Gastrocnemius medialis (tissue), 4 donors: ENCODE measurements around the gene PTGIS. TPM values are rescaled to one million over a fixed set of nuclear protein-coding genes. Genes with fewer than 3 reads are reported as not detected.

Source experiments
- ATAC-seq, 2 donors: fragments of 150-250 bp; one replicate each; pipeline ENCODE4 v1.9.1; 2016
- DNase-seq, 2 donors: peaks; one replicate each; pipeline ENCODE4 v3.0.0-alpha.2; 2019
- H3K27ac ChIP-seq, 4 donors: fragments of 200-600 bp; sonication (generic); 1 replicate in 1 of 4; 2 replicates in 3 of 4; pipeline ENCODE4 v1.5.1; 2016 to 2018; ENCODE audit warnings: mild to moderate bottlenecking in 2 of 4, moderate library complexity in 1 of 4
- H3K27me3 ChIP-seq, 3 donors: fragments of 200-600 bp; sonication (generic) in 2 of 3; 1 replicate in 1 of 3; 2 replicates in 2 of 3; pipeline versions ENCODE4 v1.5.1 to v1.6.0; 2016 to 2019; ENCODE audit warnings: mild to moderate bottlenecking in 1 of 3, moderate library complexity in 1 of 3
- H3K36me3 ChIP-seq, 2 donors: fragments of 200-600 bp; sonication (generic) in 1 of 2; one replicate each; pipeline ENCODE4 v1.5.1; 2017 to 2018
- H3K4me1 ChIP-seq, 2 donors: fragments of 200-600 bp; sonication (generic) in 1 of 2; one replicate each; pipeline ENCODE4 v1.5.1; 2016 to 2017; ENCODE audit warnings: mild to moderate bottlenecking in 2 of 2
- H3K4me3 ChIP-seq, 4 donors: fragments of 200-600 bp; sonication (generic) in 3 of 4; 1 replicate in 1 of 4; 2 replicates in 3 of 4; pipeline ENCODE4 v1.5.1; 2016 to 2019; ENCODE audit warnings: mild to moderate bottlenecking in 2 of 4
- H3K9me3 ChIP-seq, 3 donors: fragments of 200-600 bp; sonication (generic) in 2 of 3; 1 replicate in 1 of 3; 2 replicates in 2 of 3; pipeline ENCODE4 v1.5.1; 2016 to 2019
- CTCF ChIP-seq, 5 experiments: fragments of 450-650 bp in 3 of 5; fragments of 200-600 bp in 2 of 5; sonication (generic) in 2 of 5; IDR thresholded peaks in 4 of 5; conservative IDR thresholded peaks in 1 of 5; 1 replicate in 4 of 5; 2 replicates in 1 of 5; pipeline ENCODE4 v1.5.1; 2016 to 2019; ENCODE audit warnings: antibody characterized with exemption in 5 of 5, mild to moderate bottlenecking in 3 of 5, moderate library complexity in 3 of 5
- POLR2A ChIP-seq, 2 donors: fragments of 450-650 bp; IDR thresholded peaks; one replicate each; pipeline ENCODE4 v1.6.1; 2017; ENCODE audit warnings: antibody characterized with exemption in 2 of 2, mild to moderate bottlenecking in 2 of 2, moderate library complexity in 2 of 2
- in situ Hi-C, 4 donors: fragments of 200-750 bp; cut with MboI; loops; one replicate each; pipeline versions ENCODE4 v1.15.0 to v1.8.0; 2017; ENCODE audit warnings: low sequenced_read_pairs in 4 of 4
- intact Hi-C: fragments of 100-400 bp; cut with DNase I; formaldehyde crosslinking; loops from one replicate; pipeline ENCODE4 v1.15.1; 2023; ENCODE audit warnings: low total_unique reads
- total RNA-seq, 4 donors: library from RNA; depleted of rRNA; stranded (reverse); fragments of >200 nt; gene quantifications; one replicate each; pipeline versions ENCODE4 v1.1.0 to v1.2.3, GENCODE V29; 2016

PTGIS gene
- total RNA-seq, 4 donors from 2014 or later = 4.5 to 13.1 (median 9.5) TPM

GRCh38 chr20:49608752-49609670 lies 41.1 kb upstream of the PTGIS start:
- Histone ChIP-seq H3K36me3 (no peaks in the 10 kb centered on the region), H3K4me3 (no peak overlapping the region), H3K9me3 (no peaks in the 10 kb centered on the region), H3K27ac (no peak overlapping the region), H3K4me1 (peaks cover 10 to 21% of the 10 kb centered on the region in 2 donors), H3K27me3 (no peaks in the 10 kb centered on the region)
- TF ChIP-seq POLR2A (IDR thresholded peaks at IDR 0.05) (no peak), CTCF (IDR thresholded peaks at IDR 0.05 in 4 of 5, conservative IDR thresholded peaks at IDR 0.05 in 1 of 5) (peak; percentile 93 to 97 (median 95))
- peak; percentile 16 to 37 for ATAC-seq
- in situ Hi-C loops (loop anchor here (5.0 to 10.0 kb wide), 4 partner anchors 67 to 316 kb away; no protein-coding TSS in a partner anchor), intact Hi-C loops (loop anchor here (1.0 to 2.0 kb wide), 2 partner anchors 68 to 276 kb away; no protein-coding TSS in a partner anchor)
- DNase-seq = peak in 1 of 2 donors; percentile 51

GRCh38 chr20:49607568-49607967 lies 39.6 kb upstream of the PTGIS start:
- H3K27ac ChIP-seq = no peak overlapping the region
- no peaks in the 10 kb centered on the region for H3K27me3 ChIP-seq
- no peak for ATAC-seq
- no peaks in the 10 kb centered on the region for H3K9me3 ChIP-seq
- H3K4me1 ChIP-seq = peaks cover 10 to 20% of the 10 kb centered on the region in 2 donors
- no peak for DNase-seq
- no peaks in the 10 kb centered on the region for H3K36me3 ChIP-seq
- in situ Hi-C loops = loop anchor here (5.0 to 10.0 kb wide), 4 partner anchors 65 to 317 kb away; no protein-coding TSS in a partner anchor
- no peak overlapping the region for H3K4me3 ChIP-seq
- intact Hi-C loops = no loop called here
- TF ChIP-seq CTCF (IDR thresholded peaks at IDR 0.05 in 4 of 5, conservative IDR thresholded peaks at IDR 0.05 in 1 of 5) (no peak), POLR2A (IDR thresholded peaks at IDR 0.05) (no peak)

- H3K4me3 ChIP-seq = no peak overlapping the region
- ATAC-seq (no peak), DNase-seq (no peak)
- no peaks in the 10 kb centered on the region for H3K27me3 ChIP-seq
- H3K9me3 ChIP-seq = no peaks in the 10 kb centered on the region
- TF ChIP-seq POLR2A (IDR thresholded peaks at IDR 0.05) (no peak), CTCF (IDR thresholded peaks at IDR 0.05 in 4 of 5, conservative IDR thresholded peaks at IDR 0.05 in 1 of 5) (no peak)
- no peak overlapping the region for H3K27ac ChIP-seq
- in situ Hi-C loops (loop anchor here in 2 of 4 donors (10.0 kb wide), 2 partner anchors 268 to 322 kb away; no protein-coding TSS in a partner anchor), intact Hi-C loops (no loop called here)
- peaks cover 0 to 11% of the 10 kb centered on the region in 2 donors for H3K4me1 ChIP-seq
- H3K36me3 ChIP-seq = no peaks in the 10 kb centered on the region
Measured at GRCh38 chr20:49603209-49603627, 35.3 kb upstream of the PTGIS start.

GRCh38 chr20:49602345-49603208 lies 34.6 kb upstream of the PTGIS start:
- H3K4me3 ChIP-seq = no peak overlapping the region
- peak in 1 of 2 donors; percentile 56 for DNase-seq
- in situ Hi-C loops (loop anchor here in 2 of 4 donors (10.0 kb wide), 2 partner anchors 268 to 322 kb away; no protein-coding TSS in a partner anchor), intact Hi-C loops (no loop called here)
- no peaks in the 10 kb centered on the region for H3K27me3 ChIP-seq
- ATAC-seq = peak; percentile 27 to 34
- peaks cover 0 to 11% of the 10 kb centered on the region in 2 donors for H3K4me1 ChIP-seq
- TF ChIP-seq POLR2A (IDR thresholded peaks at IDR 0.05) (no peak), CTCF (IDR thresholded peaks at IDR 0.05 in 4 of 5, conservative IDR thresholded peaks at IDR 0.05 in 1 of 5) (no peak)
- H3K9me3 ChIP-seq = no peaks in the 10 kb centered on the region
- no peaks in the 10 kb centered on the region for H3K36me3 ChIP-seq
- H3K27ac ChIP-seq = no peak overlapping the region
